HCT116 (cell line): ENCODE data around the gene RAB8B.

Experiments used
- FOSL1 ChIP-seq: IDR thresholded peaks from 2 replicates; pipeline ENCODE4 v1.6.1; 2012; ENCODE audit warnings: low read depth
- POLR2A ChIP-seq: IDR thresholded peaks from 2 replicates; pipeline ENCODE4 v1.7.0; 2011; ENCODE audit warnings: borderline replicate concordance; ENCODE audit not compliant: insufficient read depth, insufficient read length; ENCODE audit errors: extremely low read depth
- RAD21 ChIP-seq: IDR thresholded peaks from 2 replicates; pipeline ENCODE4 v1.6.1; 2012; ENCODE audit warnings: low read depth, mild to moderate bottlenecking
- ZNF274 ChIP-seq: fragments of 200-500 bp; sonication (Bioruptor generic); IDR thresholded peaks from 2 replicates; pipeline ENCODE4 v1.6.1; 2014; ENCODE audit warnings: mild to moderate bottlenecking, low read depth, low read length, inconsistent platforms
- TF ChIP-seq, protein P1 (sequence below): IDR thresholded peaks from 2 replicates; pipeline ENCODE4 v1.6.1; 2012; ENCODE audit warnings: low read depth
- TF ChIP-seq, protein P2 (sequence below), 3 experiments: fragments of 200-600 bp in 1 of 3; sonication (generic) in 1 of 3; IDR thresholded peaks in 2 of 3; conservative IDR thresholded peaks in 1 of 3; 2 replicates each; pipeline ENCODE4 v1.5.1; 2012 to 2017; ENCODE audit warnings: low read depth in 2 of 3, low read length in 2 of 3, antibody characterized with exemption in 1 of 3, borderline replicate concordance in 1 of 3, control low read depth in 1 of 3, mild to moderate bottlenecking in 1 of 3, mixed read lengths in 1 of 3, mixed run types in 1 of 3, moderate library complexity in 1 of 3; ENCODE audit not compliant: insufficient read depth in 1 of 3
- TF ChIP-seq, protein P3 (sequence below): IDR thresholded peaks from 2 replicates; pipeline ENCODE4 v1.6.1; 2012

DNA sequence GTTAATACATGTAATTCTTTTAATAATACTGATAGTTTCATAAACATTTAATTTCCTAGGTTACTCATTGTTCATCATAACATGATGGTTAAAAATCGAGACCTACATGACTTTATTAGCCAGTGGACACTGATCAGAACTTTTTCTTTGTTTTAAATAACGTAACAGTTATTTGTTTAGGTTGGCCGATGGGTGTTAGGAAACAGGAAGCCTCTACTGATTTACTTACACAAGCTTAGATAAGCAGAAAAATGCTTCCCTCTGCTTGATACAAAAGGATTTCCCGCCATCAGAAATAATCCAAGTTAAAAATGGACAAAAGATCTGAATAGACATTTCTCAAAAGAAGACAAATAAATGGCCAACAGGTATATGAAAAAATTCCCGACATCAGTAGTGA is 71.4 kb downstream of the RAB8B start:
- TF ChIP-seq RAD21: no peak
- no peak for TF ChIP-seq FOSL1
- TF ChIP-seq, protein P1, sequence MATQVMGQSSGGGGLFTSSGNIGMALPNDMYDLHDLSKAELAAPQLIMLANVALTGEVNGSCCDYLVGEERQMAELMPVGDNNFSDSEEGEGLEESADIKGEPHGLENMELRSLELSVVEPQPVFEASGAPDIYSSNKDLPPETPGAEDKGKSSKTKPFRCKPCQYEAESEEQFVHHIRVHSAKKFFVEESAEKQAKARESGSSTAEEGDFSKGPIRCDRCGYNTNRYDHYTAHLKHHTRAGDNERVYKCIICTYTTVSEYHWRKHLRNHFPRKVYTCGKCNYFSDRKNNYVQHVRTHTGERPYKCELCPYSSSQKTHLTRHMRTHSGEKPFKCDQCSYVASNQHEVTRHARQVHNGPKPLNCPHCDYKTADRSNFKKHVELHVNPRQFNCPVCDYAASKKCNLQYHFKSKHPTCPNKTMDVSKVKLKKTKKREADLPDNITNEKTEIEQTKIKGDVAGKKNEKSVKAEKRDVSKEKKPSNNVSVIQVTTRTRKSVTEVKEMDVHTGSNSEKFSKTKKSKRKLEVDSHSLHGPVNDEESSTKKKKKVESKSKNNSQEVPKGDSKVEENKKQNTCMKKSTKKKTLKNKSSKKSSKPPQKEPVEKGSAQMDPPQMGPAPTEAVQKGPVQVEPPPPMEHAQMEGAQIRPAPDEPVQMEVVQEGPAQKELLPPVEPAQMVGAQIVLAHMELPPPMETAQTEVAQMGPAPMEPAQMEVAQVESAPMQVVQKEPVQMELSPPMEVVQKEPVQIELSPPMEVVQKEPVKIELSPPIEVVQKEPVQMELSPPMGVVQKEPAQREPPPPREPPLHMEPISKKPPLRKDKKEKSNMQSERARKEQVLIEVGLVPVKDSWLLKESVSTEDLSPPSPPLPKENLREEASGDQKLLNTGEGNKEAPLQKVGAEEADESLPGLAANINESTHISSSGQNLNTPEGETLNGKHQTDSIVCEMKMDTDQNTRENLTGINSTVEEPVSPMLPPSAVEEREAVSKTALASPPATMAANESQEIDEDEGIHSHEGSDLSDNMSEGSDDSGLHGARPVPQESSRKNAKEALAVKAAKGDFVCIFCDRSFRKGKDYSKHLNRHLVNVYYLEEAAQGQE: no peak
- no peak for TF ChIP-seq POLR2A
- no peak for TF ChIP-seq ZNF274
- TF ChIP-seq, protein P2, sequence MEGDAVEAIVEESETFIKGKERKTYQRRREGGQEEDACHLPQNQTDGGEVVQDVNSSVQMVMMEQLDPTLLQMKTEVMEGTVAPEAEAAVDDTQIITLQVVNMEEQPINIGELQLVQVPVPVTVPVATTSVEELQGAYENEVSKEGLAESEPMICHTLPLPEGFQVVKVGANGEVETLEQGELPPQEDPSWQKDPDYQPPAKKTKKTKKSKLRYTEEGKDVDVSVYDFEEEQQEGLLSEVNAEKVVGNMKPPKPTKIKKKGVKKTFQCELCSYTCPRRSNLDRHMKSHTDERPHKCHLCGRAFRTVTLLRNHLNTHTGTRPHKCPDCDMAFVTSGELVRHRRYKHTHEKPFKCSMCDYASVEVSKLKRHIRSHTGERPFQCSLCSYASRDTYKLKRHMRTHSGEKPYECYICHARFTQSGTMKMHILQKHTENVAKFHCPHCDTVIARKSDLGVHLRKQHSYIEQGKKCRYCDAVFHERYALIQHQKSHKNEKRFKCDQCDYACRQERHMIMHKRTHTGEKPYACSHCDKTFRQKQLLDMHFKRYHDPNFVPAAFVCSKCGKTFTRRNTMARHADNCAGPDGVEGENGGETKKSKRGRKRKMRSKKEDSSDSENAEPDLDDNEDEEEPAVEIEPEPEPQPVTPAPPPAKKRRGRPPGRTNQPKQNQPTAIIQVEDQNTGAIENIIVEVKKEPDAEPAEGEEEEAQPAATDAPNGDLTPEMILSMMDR (IDR thresholded peaks at IDR 0.05 in 2 of 3, conservative IDR thresholded peaks at IDR 0.05 in 1 of 3; ENCODE audit: borderline replicate concordance in 1 of 3, insufficient read depth in 1 of 3, low read depth in 2 of 3, low read length in 2 of 3): no peak
- TF ChIP-seq, protein P3, sequence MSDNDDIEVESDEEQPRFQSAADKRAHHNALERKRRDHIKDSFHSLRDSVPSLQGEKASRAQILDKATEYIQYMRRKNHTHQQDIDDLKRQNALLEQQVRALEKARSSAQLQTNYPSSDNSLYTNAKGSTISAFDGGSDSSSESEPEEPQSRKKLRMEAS: no peak
